IPS DF 4.7 (cell line): Measurements from ENCODE around the gene CTF1.
"Not testable (repeated sequence)": the region's sequence is repeated elsewhere in the genome, so short reads cannot be mapped to it uniquely, and the experiment has no call there.

Source experiments
- DNase-seq: peaks from one replicate; pipeline ENCODE4 v3.0.0-alpha.2; 2013; ENCODE audit warnings: low spot score; ENCODE audit errors: extremely low read depth

Gene CTF1

DNA sequence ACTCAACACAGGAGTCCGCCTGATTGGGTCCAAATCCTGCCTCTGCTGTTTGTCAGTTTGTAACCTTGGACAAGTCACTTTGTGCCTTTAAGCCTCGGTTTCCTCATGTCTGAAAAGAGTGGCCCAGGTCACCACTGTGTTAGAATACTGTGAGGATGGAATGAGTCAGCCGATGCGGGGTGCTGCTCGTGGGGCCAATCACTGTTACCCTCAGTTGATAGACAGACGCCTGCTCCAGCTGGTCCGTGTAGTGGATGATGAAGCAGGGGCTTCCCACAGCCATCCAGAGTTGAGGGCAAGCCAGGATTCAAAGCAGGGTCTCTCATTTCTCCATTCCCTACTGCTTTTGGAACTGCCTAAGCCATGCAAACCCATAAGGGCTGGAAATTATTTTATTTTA is 32.8 kb downstream of the CTF1 start:
- DNase-seq: no peak

DNA sequence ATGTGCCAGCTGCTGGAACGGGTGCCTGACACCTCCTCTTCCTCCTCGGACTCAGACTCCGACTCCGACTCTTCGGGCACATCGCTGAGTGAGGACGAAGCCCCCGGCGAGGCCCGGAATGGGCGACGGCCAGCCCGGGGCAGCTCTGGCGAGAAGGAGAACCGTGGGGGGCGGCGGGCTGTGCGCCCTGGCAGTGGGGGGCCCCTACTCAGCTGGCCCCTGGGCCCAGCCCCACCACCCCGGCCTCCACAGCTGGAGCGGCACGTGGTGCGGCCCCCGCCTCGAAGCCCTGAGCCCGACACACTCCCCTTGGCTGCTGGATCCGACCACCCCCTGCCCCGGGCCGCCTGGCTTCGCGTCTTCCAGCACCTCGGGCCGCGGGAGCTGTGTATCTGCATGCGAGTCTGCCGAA is 33.8 kb downstream of the CTF1 start:
- DNase-seq: no peak

DNA sequence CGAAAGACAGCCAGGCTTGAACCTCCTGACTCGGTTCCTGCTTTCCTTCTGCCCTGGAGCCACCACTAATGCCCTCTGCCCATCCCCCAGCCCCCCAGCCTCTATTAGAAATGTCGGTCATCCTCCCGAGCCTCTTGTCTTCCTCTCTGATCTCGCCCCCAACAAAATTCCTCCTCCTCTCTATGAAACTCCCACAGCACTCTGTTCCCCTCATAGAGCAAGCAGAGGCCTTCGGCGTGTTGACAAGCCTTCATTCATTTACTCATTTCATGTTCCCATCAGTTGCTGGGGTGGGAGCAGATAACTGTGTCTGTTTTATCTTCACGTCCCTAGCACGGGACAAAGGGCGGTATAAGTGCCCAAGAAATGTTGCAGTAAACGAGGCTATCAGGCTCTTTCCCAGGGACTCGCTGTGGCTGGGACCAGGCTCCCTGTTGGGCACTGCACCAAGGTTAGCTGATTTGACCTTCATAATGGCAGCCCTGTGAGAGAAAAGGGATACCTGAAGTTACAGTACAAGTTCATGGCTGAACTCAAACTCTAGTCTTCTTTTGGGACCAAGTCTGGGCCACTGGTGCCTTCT is 34.7 kb downstream of the CTF1 start:
- DNase-seq: no peak

DNA sequence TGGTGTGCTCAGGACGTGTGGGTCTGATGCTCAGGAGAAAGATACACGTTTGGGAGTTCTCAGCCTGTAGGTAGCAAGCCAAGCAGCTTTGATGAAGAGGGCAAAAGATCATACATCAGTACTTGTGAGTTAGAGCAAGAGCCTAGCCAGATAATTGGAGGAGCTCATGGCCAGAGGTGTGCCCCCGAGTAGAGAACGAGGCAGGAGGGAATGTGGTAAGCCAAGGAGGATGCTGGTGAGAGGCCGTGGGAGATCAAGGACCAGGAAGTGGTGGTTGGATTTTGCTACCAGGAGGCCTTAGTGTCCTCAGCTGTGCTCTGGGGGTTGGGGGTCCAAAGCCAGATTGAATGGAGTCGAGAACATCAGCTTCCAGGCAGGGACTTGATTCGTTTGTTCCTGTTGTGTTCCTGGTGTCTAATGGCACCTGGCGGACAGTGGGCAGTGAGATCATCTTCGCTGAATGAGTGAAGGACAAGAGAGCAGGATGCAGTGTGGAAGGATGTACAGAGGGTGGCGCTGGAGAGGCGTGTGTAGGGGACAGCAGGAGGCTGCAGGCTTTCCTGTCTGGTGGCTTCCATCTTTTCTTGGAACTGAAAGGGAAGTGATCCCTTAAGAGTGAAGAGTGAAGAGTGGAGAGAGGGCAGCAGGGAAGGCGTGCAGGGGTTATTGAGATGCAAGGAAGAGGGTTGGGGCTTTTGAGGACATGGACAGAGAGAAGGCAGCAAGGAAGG is 38.6 kb downstream of the CTF1 start:
- no peak for DNase-seq

DNA sequence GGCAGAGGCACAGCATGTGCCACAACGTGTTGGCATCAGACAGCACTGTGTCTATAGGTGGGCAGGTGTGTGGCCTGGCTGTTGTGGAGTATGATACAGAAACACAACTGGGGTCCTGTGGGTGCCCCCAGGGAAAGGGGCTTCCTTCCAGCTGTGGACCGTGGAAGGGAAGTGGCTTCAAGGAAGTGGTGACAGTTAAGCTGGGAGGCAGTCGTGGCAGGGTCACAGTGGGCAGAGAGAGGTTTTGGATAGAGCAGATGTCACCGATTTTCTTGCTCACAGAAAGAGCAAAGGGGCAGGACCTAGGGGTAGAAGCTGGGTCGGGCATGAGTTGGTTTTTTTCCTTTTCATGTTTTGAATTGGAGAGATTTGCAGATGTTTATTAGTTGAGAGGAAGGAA is 41.3 kb downstream of the CTF1 start:
- DNase-seq: no peak

DNA sequence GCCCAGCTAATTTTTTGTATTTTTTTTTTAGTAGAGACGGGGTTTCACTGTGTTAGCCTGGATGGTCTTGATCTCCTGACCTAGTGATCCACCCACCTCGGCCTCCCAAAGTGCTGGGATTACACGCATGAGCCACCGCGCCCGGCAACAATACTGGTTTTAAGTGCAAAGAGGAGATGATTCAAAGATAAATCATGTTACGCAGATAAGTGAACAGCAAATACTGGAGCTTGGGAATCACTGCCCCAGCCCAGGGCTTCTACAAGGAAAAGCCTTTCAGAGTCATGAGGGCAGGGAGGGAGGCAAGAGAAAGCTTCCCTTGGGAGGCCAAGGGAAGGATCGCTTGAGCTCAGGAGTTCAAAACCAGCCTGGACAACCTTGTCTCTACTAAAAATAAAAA is 43.2 kb downstream of the CTF1 start:
- not testable (repeated sequence) for DNase-seq

DNA sequence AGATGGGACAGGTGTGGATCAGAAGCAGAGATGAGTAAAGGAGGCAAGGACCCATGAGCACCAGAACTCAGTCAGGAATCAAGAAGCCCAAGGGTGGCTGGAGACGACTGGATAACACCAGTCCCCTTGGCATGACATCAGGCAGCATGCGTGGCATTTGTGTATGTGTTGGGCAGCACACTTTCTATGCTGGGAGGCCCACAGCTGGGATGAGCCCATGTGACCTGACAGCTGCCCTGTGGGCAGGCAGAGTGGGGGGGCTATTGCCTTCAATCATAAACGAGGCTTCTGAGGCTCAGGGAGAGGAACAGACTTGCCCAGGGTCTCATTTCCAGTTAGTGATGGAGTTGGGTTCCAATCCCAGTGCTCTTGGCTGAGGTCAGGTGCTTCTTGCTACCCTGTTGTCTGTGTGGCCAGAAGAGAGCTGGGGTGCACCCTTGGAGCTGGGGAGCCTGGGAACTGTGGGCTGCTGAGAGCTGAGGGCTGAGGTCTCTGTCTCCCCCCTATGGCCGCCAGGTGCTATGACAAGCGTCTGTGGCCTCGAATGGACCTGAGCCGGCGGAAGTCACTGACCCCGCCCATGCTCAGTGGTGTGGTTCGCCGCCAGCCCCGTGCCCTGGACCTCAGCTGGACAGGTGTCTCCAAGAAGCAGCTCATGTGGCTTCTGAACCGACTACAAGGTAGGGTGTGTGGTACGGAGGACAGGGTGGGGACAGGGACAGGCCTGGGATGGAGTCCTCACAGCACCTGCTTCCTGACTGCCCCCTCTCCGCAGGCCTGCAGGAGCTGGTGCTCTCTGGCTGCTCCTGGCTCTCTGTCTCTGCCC is 45.4 kb downstream of the CTF1 start:
- DNase-seq: no peak

DNA sequence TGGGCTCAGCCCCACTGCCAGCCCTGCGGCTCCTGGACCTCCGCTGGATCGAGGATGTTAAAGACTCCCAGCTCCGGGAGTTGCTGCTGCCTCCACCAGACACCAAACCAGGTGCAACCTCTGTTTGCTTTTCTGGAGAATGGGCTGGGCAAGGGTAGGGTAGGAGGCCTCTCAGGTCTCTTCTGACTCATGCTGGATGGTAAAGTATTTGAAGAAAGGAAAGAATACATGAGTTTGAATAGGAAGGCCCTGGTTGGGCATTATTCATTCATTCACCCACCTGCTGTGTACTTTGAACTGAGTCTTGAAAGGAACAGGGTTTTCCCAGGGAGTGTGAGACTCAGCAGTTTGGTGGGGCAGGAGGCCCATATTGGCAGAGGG is 46.0 kb downstream of the CTF1 start:
- no peak for DNase-seq

DNA sequence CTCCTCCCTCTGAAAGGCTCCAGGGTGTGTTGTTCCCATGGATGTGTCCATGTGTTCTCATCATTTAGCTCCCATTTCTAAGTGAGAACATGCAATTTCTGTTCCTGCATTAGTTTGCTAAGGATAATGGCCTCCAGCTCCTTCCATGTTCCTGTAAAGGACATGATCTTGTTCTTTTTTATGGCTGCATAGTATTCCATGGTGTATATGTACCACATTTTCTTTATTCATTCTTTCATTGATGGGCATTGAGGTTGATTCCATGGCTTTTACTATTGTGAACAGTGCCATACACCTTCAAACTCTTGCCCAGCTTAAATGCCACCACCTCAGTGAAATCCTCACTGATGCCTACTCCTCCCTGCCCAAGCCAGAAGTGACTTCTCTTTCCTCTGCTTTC is 47.9 kb downstream of the CTF1 start:
- DNase-seq: no peak

DNA sequence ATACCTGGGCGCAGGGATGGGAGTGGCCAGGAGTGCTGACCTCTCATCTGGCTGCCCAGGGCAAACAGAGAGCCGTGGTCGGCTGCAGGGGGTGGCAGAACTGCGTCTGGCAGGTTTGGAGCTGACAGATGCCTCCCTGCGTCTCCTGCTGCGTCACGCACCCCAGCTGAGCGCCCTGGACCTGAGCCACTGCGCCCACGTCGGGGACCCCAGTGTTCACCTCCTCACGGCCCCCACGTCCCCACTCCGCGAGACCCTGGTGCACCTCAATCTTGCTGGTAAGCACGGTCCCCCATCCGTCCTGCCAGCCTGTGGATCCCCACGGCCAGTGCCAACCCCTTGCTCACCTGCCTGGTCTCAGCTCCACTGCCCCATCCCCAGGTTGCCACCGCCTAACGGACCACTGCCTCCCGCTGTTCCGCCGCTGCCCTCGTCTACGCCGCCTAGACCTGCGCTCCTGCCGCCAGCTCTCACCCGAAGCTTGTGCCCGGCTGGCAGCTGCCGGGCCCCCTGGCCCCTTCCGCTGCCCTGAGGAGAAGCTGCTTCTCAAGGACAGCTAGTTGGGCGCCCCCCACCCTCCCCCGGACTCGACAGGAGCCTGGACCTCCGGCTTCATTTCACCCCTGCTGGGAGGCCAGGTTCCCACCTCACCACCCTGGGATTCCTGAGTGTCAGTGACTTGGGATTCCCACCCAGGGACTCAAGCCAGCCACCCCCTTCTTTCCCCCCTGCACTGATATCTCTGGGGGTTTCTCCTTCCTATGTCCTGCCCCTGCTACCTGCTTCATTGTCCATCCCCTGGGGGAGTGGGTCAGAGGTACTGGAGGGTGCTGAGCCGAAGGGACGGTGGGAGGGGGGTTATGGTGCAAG is 50.5 kb downstream of the CTF1 start:
- DNase-seq: no peak

DNA sequence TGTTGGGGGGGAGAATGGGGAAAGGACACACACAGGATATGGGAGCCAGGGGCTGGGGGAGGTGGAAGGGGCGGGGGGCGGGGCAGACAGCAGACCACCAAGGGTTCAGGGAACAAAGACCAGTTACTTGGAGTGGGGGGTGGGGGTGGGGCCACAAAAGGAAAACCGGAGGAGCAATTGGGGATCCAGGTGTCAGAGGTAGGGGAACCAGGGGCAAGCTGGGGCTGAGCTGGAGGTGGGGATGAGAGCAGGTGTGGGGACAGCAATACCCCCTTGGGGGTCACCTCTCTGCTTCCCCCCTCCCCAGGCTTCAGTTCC is 51.1 kb downstream of the CTF1 start:
- no peak for DNase-seq

DNA sequence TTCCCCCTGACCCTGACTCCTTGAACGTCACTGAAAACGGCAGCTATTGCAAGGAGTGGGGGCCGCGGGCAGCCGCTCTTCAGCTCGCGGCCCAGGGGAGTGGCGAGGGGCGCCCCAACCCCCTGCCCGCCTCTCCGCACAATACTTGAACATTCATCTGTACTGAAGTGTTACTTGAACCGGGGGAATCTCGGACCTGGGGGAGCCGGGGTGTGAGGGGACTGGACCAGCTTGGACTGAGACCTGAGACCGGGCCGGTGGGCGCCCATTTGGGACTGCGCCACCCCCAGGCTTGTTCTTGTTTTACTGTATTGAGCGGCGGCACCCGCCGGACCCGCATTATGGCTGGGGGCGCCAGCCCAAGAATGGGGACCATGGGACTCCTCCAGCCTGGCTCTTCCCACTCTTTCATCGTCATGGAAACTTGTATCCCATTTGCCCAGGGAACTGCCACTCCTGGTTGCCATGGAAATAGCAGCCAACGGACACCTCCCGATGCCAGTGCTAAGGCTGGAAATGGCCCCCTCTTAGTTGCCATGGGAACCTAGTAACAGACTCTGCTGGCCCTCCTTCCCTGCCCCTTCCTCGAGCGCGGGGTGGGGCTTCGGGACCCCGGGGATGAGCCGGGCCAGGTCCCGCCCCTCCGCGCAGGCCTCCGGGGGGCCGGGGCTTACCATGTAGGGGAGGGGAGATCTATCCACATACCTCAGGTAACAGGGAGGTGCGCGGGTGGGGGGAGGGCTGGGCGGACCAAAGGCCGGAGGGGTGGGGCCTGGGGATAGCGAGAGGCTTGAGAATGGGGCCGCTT is 51.6 kb downstream of the CTF1 start:
- DNase-seq: peak; percentile 100

DNA sequence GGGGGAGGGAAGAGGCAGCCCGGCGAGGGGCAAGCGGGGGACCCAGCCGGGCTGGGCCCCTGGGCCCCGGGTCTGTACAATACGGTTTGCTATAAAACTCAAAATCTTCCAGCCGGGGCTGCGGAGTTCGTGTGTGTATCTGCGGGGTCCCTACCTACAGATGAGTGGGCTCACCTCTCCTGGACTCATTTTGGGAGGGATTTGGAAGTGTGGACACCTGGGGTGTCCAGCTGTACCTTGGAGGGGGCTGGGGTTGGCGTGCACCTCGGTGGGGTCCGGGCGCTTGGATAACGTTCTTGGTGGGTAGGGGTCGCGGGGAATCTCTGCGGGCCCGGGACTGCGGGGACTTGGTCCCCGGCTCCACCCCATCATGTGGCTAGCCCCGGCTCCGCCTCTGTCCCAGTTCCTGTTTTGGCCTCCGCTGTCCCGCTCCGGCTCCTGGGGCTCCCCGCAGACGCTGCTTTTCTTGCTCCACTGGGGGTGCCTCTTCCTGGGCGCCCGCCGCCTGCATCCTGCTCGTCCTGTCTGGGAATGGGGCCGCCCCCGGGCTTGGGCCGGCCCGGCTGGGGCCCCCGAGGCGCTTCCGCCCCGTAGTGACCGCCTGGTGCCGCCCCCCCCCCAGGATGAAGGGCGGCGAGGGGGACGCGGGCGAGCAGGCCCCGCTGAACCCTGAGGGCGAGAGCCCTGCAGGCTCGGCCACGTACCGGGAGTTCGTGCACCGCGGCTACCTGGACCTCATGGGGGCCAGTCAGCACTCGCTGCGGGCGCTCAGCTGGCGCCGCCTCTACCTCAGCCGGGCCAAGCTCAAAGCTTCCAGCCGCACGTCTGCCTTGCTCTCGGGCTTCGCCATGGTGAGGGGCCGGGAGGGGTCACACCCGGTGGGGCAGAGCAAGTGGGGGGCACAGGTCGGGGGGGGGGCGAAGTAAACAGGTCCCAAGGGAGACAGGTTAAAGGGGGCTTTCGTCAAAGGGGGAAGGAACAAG is 52.5 kb downstream of the CTF1 start, which contains the start of gene ORAI3:
Gene ORAI3, plus strand, starts transcription at position 402 of the 983 bp plus-strand sequence. Its CDS starts 222 bp downstream, at position 624.
- no peak for DNase-seq

DNA sequence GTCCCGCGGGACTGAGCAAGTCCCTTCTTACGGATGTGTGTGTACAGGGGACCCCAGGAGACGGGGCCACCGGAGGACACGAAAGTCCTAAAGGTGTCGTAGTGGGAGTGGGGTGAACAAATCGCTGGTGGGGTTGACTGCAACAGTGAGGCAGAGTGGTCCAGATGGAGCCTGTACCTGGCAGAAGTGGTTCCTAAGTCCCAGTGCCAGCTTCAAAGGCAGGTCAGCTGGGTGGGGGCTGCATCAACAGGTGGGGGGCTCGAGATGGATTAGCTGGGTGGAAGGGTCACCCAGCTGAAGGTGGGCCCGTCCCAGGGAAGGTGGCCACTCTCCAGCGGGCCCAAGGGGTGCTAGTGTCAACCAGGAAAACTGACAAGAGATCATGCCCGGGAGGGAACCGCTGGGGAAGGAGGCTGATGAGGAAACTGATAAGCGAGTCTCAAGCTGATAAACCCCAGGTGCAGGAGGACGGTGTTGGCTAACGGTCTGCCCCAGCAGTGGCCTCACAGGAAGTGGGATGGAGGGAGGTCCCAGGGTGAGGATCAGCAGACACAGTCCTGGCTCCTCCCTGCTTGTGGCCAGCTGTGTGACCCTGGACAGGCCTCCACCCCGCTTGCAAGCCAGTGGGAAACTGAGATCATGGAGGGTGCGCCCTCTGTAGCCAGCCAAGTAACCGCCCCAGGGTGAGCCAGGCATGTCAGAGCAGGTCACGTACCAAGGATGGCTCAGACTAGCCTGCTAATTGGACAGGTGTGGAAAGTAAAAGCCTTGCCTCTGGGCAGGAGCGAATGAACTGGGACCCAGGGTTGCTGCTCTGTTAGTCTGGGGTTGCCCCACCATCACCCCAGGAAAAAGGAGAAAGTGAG is 53.5 kb downstream of the CTF1 start:
- DNase-seq: no peak

DNA sequence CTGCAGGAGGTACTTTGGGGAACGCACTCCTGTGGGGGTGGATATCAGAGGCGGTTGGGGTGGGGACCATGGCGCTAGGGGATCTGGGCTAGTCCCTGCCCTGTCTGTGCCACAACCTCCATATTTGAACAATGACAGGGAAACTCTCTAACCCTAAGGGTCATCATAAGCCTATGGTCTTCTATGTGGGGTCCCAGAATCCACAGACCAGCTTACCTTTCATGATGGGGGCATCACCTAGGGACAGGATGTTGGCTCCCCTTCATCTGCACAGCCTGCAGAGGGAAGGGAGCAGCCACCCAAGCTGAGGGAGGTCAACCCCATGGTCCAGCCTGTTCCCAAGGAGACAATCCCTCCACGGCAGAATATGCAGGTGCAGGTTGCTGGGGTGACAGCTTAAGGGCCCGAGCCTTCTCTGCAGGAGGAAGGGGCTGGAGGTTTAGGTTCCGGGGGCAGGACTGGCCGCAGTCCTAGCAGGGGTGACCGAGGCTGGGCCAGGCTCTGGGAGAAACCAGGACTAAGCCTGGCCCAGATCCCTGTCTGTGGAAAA is 54.2 kb downstream of the CTF1 start:
- no peak for DNase-seq

DNA sequence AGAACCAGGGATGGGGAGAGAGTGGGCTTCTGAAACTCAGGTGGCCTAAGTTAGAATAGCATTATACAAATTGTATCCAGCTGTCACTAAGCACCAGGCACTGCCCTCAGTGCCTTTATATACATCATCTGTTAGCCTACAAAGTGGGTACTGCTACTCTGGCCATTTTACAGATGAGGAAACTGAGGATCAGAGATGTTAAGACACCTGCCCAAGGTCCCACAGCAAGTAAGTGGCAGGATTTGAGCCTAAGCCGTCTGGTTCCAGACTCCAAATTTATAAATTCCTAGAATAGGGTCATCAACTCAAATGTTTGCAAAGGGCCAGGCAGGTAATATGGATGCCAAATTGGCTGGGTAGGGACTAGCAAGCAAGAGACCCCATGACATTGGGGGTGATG is 54.8 kb downstream of the CTF1 start:
- no peak for DNase-seq

DNA sequence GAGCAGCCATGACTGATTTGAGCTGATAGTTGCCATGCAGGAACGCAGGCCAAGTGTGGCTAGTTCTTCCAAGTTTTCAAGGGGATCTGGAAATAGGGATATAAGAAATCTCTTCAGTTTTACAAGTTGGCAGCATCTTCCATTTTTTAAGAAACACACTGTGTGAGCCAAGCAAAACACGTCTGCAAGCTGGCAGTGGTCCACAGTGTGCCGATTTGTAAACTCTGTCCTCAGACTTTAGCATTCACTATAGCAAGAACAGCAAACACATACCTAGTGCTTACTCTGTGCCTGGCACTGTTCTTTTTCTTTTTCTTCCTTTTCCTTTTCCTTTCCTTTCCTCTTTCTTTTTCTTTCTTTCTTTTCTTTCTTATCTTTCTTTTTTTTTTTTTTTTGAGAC is 55.3 kb downstream of the CTF1 start:
- DNase-seq: no peak

DNA sequence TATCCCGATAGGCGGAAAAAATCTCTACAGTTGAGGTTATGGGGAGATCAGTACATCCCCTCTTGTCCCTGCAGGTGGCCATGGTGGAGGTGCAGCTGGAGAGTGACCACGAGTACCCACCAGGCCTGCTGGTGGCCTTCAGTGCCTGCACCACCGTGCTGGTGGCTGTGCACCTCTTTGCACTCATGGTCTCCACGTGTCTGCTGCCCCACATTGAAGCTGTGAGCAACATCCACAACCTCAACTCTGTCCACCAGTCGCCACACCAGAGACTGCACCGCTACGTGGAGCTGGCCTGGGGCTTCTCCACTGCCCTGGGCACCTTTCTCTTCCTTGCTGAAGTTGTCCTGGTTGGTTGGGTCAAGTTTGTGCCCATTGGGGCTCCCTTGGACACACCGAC is 56.7 kb downstream of the CTF1 start:
- no peak for DNase-seq
